K562 (cell line): ENCODE results near the gene SLC22A23. TPM values are rescaled to one million over a fixed set of nuclear protein-coding genes. Genes with fewer than 3 reads are reported as not detected.
A peak's percentile ranks its signal among the peaks of the same experiment; 100 is the strongest.

ENCODE experiments used
- ATAC-seq: fragments of 200-7000 bp; cut with Tn5 transposase; 3 replicates; pipeline ENCODE4 v1.9.1; 2020; ENCODE audit warnings: moderate library complexity
- BruUV-seq: library from RNA; stranded (reverse); fragments of 400-500 nt; replicated peaks from 2 replicates; lab custom pipeline; 2021; lab: Mats Ljungman, UMichigan
- CTCF ChIA-PET: fragments of 300-600 bp; formaldehyde crosslinking; extraction: SDS; loops from one replicate; lab custom pipeline; 2021; ENCODE audit warnings: low intra/inter-chr PET ratio; lab: Yijun Ruan, JAX
- POLR2A ChIA-PET: fragments of 300-600, 350-650 bp; sonication (Branson Sonifier 250); formaldehyde crosslinking; extraction: SDS; loops from one replicate; lab custom pipeline; 2021; ENCODE audit warnings: antibody characterized with exemption, inconsistent platforms; lab: Yijun Ruan, JAX
- DNase-seq, 4 experiments: peaks; one replicate each; pipeline versions ENCODE4 v3.0.0 to v3.0.0-alpha.2; 2011 to 2018; ENCODE audit warnings: low spot score in 3 of 4, mixed read lengths in 3 of 4; ENCODE audit errors: extremely low read depth in 1 of 4
- FAIRE-seq: peaks from 2 replicates; lab custom pipeline; 2011; peaks lifted over from hg19 to GRCh38; lab: Jason Lieb, UNC
- H2AFZ ChIP-seq: 2 replicates; pipeline ENCODE4 v1.6.0; 2011; ENCODE audit warnings: low read depth, low read length, control low read depth, inconsistent platforms
- H3K27ac ChIP-seq: fragments of 200-600 bp; 3 replicates; pipeline ENCODE4 v1.8.0; 2011; ENCODE audit warnings: low read depth, mild to moderate bottlenecking, control low read depth, inconsistent platforms, low read length, moderate library complexity, mixed read lengths; ENCODE audit errors: extremely low read depth
- H3K27me3 ChIP-seq, 2 experiments: fragments of 300-600 bp in 1 of 2; 2 replicates in 1 of 2; 3 replicates in 1 of 2; pipeline versions ENCODE4 v1.6.0 to v1.8.0; 2011; ENCODE audit warnings: inconsistent platforms in 2 of 2, low read length in 2 of 2, mild to moderate bottlenecking in 1 of 2, mixed read lengths in 1 of 2, moderate library complexity in 1 of 2; ENCODE audit not compliant: control insufficient read depth in 2 of 2, insufficient read depth in 2 of 2
- H3K36me3 ChIP-seq: fragments of 300-600 bp; 3 replicates; pipeline ENCODE4 v1.8.0; 2011; ENCODE audit warnings: mild to moderate bottlenecking, low read length, inconsistent platforms; ENCODE audit not compliant: control insufficient read depth, insufficient read depth
- H3K4me1 ChIP-seq, 2 experiments: fragments of 200-600 bp in 1 of 2; replicated peaks in 1 of 2; 2 replicates in 1 of 2; 3 replicates in 1 of 2; pipeline versions ENCODE4 v1.5.1 to v1.8.0; 2011; ENCODE audit warnings: inconsistent platforms in 2 of 2, low read length in 2 of 2, mild to moderate bottlenecking in 1 of 2, mixed read lengths in 1 of 2, moderate library complexity in 1 of 2; ENCODE audit not compliant: control insufficient read depth in 2 of 2, insufficient read depth in 2 of 2
- H3K4me2 ChIP-seq: 2 replicates; pipeline ENCODE4 v1.6.1; 2011; ENCODE audit warnings: low read length, control low read depth, inconsistent platforms, mixed read lengths; ENCODE audit not compliant: insufficient read depth
- H3K4me3 ChIP-seq: fragments of 200-600 bp; sonication (generic), shearing (Covaris generic); 2 replicates; pipeline ENCODE4 v1.5.1; 2016; ENCODE audit warnings: control low read depth, inconsistent platforms
- H3K79me2 ChIP-seq: fragments of 200-600 bp; 3 replicates; pipeline ENCODE4 v1.8.0; 2011; ENCODE audit warnings: low read length, inconsistent platforms; ENCODE audit not compliant: control insufficient read depth, insufficient read depth
- H3K9ac ChIP-seq, 2 experiments: 2 replicates each; pipeline versions ENCODE4 v1.6.0 to v1.6.1; 2011; ENCODE audit warnings: low read depth in 2 of 2, low read length in 2 of 2, control low read depth in 1 of 2, inconsistent platforms in 1 of 2, mild to moderate bottlenecking in 1 of 2, mixed read lengths in 1 of 2; ENCODE audit not compliant: insufficient read depth in 1 of 2
- H3K9me1 ChIP-seq: one replicate; pipeline ENCODE4 v1.6.0; 2011; ENCODE audit warnings: inconsistent platforms, mild to moderate bottlenecking, low read length, moderate library complexity; ENCODE audit not compliant: control insufficient read depth, insufficient read depth
- H3K9me3 ChIP-seq: replicated peaks from 2 replicates; pipeline ENCODE4 v1.5.1; 2011; ENCODE audit warnings: low read depth, low read length, inconsistent platforms; ENCODE audit not compliant: control insufficient read depth, insufficient read depth
- H4K20me1 ChIP-seq: replicated peaks from 2 replicates; pipeline ENCODE4 v1.6.1; 2011; ENCODE audit warnings: low read length, inconsistent platforms, mixed read lengths; ENCODE audit not compliant: control insufficient read depth, insufficient read depth
- WGBS: fragments of 100-300 bp; shearing (Covaris generic); methylation state at CpG from one replicate; pipeline ENCODE4 v1.1.6; 2016; ENCODE audit warnings: low coverage, mixed read lengths; ENCODE audit not compliant: insufficient coverage; ENCODE audit errors: missing lambda C conversion rate; 5-methylcytosine and 5-hydroxymethylcytosine counted together
- in situ Hi-C: fragments of 300-500 bp; cut with MboI; formaldehyde crosslinking; loops from 4 replicates; pipeline ENCODE4 v1.15.0; 2018; ENCODE audit warnings: inconsistent platforms, mixed read lengths
- intact Hi-C: fragments of 100-400 bp; cut with micrococcal nuclease; formaldehyde crosslinking; loops from 2 replicates; pipeline ENCODE4 v1.14.2; 2022
- polyA plus RNA-seq, 8 experiments: library from polyadenylated mRNA; depleted of rRNA in 4 of 8; stranded (reverse) in 5 of 8; unstranded in 3 of 8; fragments of >200 nt; fragmentation: Nextera tagmentation in 2 of 8; fragmentation: Illumina TruSeq in 1 of 8; extraction: Ambion mirVana in 2 of 8; extraction: Trizol in 1 of 8; gene quantifications; 2 replicates each; pipeline versions ENCODE4 v1.2.1 to v1.2.3, GENCODE V29; 2011 to 2014; ENCODE audit warnings: inconsistent platforms in 1 of 8, missing spikeins in 1 of 8
- total RNA-seq, 7 experiments: library from RNA; depleted of rRNA in 6 of 7; stranded (reverse); fragments of >200 nt in 6 of 7; fragmentation: Illumina TruSeq in 2 of 7; extraction: Trizol in 2 of 7; gene quantifications; 2 replicates each; pipeline versions ENCODE4 v1.2.1 to v1.2.3, GENCODE V29; 2011 to 2021; ENCODE audit warnings: low replicate concordance in 1 of 7
- TF ChIP-seq, protein P1 (sequence below), 2 experiments: fragments of 450-650 bp in 1 of 2; sonication (generic) in 1 of 2; formaldehyde crosslinking in 1 of 2; IDR thresholded peaks; 2 replicates each; pipeline versions ENCODE4 v1.7.1 to v1.9.0; 2016 to 2022; ENCODE audit warnings: inconsistent platforms in 1 of 2, mild to moderate bottlenecking in 1 of 2, missing genetic modification reagents in 1 of 2
- TF ChIP-seq, protein P2 (sequence below): sonication (generic); formaldehyde crosslinking; IDR thresholded peaks from 2 replicates; pipeline ENCODE4 v1.8.1; 2023; ENCODE audit warnings: missing genetic modification reagents, mild to moderate bottlenecking, borderline replicate concordance

SLC22A23 gene
- total and polyA plus RNA-seq, 9 of the 15 experiments (the other 6 are each of a cell fraction or from before 2014, with no cell fraction given): 0.30 to 8.7 (median 2.5) TPM

DNA sequence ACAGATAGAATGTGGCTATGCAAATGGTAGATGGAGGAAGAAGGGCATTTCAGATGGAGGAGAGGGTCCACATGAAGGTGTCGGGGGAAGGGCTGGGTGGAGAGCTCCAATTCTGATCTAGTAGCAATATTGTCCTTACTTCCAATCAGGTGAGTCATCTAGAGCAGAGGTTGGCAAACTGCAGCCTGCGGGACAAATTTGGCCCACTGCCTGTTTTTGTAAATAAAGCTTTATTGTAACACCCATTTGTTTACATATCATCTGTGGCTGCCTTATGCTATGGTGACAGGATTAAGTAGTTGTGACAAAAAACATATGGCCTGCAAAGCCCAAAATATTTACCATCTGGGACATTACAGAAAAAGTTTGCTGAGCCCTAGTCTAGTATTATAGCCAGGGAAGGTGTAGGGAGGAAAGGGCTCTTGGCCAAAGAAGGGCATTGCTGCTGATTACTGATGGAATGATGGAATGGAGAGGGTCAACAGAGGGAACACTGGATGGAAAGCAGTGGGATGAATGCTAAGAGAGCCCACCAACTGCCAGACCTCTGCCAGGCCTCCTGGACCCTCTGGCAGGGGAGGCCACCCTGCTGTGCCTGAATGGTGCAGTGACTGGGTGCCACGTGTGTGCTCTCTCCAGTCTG is 79.8 kb downstream of the SLC22A23 start:
- H3K4me1 ChIP-seq: peaks cover 20 to 33% of the 10 kb centered on the region in 2 experiments
- no peaks in the 10 kb centered on the region for H3K79me2 ChIP-seq
- H3K4me2 ChIP-seq: no peak overlapping the region
- no peak overlapping the region for H3K27ac ChIP-seq
- intact Hi-C loops: no loop called here
- H3K9ac ChIP-seq: no peak overlapping the region
- H3K27me3 ChIP-seq: no peaks in the 10 kb centered on the region
- no peaks in the 10 kb centered on the region for H4K20me1 ChIP-seq
- DNase-seq (no peak), ATAC-seq (no peak), FAIRE-seq (no peak)
- H3K4me3 ChIP-seq: no peak overlapping the region
- ChIA-PET POLR2A (interaction anchor here (2.8 kb wide), 1 partner anchor 15 kb away, joined by 17 read pairs; no protein-coding TSS in a partner anchor), CTCF (no interaction called here)
- H3K9me3 ChIP-seq: no peaks in the 10 kb centered on the region
- in situ Hi-C loops: no loop called here
- H3K36me3 ChIP-seq: no peaks in the 10 kb centered on the region
- 83% methylated on average over 3 of the region's 3 CpGs for WGBS
- no peak overlapping the region for H2AFZ ChIP-seq
- BruUV-seq: no TSS peak
- H3K9me1 ChIP-seq: no peaks in the 10 kb centered on the region
- TF ChIP-seq, protein P1, sequence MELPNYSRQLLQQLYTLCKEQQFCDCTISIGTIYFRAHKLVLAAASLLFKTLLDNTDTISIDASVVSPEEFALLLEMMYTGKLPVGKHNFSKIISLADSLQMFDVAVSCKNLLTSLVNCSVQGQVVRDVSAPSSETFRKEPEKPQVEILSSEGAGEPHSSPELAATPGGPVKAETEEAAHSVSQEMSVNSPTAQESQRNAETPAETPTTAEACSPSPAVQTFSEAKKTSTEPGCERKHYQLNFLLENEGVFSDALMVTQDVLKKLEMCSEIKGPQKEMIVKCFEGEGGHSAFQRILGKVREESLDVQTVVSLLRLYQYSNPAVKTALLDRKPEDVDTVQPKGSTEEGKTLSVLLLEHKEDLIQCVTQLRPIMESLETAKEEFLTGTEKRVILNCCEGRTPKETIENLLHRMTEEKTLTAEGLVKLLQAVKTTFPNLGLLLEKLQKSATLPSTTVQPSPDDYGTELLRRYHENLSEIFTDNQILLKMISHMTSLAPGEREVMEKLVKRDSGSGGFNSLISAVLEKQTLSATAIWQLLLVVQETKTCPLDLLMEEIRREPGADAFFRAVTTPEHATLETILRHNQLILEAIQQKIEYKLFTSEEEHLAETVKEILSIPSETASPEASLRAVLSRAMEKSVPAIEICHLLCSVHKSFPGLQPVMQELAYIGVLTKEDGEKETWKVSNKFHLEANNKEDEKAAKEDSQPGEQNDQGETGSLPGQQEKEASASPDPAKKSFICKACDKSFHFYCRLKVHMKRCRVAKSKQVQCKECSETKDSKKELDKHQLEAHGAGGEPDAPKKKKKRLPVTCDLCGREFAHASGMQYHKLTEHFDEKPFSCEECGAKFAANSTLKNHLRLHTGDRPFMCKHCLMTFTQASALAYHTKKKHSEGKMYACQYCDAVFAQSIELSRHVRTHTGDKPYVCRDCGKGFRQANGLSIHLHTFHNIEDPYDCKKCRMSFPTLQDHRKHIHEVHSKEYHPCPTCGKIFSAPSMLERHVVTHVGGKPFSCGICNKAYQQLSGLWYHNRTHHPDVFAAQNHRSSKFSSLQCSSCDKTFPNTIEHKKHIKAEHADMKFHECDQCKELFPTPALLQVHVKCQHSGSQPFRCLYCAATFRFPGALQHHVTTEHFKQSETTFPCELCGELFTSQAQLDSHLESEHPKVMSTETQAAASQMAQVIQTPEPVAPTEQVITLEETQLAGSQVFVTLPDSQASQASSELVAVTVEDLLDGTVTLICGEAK (IDR thresholded peaks at IDR 0.05): peak; percentile 98
- TF ChIP-seq, protein P1 (CRISPR knock-in tag; IDR thresholded peaks at IDR 0.05): peak; percentile 95
- TF ChIP-seq, protein P2, sequence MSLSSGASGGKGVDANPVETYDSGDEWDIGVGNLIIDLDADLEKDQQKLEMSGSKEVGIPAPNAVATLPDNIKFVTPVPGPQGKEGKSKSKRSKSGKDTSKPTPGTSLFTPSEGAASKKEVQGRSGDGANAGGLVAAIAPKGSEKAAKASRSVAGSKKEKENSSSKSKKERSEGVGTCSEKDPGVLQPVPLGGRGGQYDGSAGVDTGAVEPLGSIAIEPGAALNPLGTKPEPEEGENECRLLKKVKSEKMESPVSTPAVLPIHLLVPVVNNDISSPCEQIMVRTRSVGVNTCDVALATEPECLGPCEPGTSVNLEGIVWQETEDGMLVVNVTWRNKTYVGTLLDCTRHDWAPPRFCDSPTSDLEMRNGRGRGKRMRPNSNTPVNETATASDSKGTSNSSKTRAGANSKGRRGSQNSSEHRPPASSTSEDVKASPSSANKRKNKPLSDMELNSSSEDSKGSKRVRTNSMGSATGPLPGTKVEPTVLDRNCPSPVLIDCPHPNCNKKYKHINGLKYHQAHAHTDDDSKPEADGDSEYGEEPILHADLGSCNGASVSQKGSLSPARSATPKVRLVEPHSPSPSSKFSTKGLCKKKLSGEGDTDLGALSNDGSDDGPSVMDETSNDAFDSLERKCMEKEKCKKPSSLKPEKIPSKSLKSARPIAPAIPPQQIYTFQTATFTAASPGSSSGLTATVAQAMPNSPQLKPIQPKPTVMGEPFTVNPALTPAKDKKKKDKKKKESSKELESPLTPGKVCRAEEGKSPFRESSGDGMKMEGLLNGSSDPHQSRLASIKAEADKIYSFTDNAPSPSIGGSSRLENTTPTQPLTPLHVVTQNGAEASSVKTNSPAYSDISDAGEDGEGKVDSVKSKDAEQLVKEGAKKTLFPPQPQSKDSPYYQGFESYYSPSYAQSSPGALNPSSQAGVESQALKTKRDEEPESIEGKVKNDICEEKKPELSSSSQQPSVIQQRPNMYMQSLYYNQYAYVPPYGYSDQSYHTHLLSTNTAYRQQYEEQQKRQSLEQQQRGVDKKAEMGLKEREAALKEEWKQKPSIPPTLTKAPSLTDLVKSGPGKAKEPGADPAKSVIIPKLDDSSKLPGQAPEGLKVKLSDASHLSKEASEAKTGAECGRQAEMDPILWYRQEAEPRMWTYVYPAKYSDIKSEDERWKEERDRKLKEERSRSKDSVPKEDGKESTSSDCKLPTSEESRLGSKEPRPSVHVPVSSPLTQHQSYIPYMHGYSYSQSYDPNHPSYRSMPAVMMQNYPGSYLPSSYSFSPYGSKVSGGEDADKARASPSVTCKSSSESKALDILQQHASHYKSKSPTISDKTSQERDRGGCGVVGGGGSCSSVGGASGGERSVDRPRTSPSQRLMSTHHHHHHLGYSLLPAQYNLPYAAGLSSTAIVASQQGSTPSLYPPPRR (CRISPR knock-in tag): no peak
